ENCODE measurements around the gene MKS1. TPM values are rescaled to one million over a fixed set of nuclear protein-coding genes. Genes with fewer than 3 reads are reported as not detected.

The MKS1 gene
- total and polyA plus RNA-seq, 11 donors: 3.3 to 15.1 (median 6.4) TPM

DNA sequence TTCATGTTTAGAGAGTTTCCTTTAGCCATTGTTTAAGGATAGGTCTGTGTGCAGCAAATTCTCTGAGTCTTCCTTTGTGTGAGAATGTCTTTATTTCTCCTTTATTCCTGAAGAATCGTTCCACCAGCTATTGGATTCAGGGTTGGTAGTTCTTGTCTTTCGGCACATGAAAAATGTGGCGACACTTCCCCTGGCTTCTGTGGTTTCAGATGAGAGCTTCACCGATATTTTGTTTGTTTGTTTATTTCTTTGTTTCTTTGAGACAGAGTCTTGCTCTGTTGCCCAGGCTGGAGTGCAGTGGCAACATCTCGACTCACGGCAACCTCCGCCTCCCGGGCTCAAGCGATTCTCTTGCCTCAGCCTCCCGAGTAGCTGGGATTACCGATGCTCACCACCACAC, 43.1 kb upstream of the MKS1 start:
- Histone ChIP-seq H3K27me3 (peaks cover 0 to 83% (median 17%) of the 10 kb centered on the region in 9 donors), H3K27ac (no peak overlapping the region), H3K9me3 (no peaks in the 10 kb centered on the region), H3K36me3 (no peaks in the 10 kb centered on the region), H3K4me3 (no peak overlapping the region), H3K4me1 (no peaks in the 10 kb centered on the region)
- WGBS, 4 donors: 87 to 90% (median 89%) methylated on average over 11 of the region's 11 CpGs
- ATAC-seq (no peak), DNase-seq (peak in 1 of 5 donors; percentile 5)
- no peak for TF ChIP-seq POLR2A (IDR thresholded peaks at IDR 0.05)
- TF ChIP-seq, protein P1, sequence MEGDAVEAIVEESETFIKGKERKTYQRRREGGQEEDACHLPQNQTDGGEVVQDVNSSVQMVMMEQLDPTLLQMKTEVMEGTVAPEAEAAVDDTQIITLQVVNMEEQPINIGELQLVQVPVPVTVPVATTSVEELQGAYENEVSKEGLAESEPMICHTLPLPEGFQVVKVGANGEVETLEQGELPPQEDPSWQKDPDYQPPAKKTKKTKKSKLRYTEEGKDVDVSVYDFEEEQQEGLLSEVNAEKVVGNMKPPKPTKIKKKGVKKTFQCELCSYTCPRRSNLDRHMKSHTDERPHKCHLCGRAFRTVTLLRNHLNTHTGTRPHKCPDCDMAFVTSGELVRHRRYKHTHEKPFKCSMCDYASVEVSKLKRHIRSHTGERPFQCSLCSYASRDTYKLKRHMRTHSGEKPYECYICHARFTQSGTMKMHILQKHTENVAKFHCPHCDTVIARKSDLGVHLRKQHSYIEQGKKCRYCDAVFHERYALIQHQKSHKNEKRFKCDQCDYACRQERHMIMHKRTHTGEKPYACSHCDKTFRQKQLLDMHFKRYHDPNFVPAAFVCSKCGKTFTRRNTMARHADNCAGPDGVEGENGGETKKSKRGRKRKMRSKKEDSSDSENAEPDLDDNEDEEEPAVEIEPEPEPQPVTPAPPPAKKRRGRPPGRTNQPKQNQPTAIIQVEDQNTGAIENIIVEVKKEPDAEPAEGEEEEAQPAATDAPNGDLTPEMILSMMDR (IDR thresholded peaks at IDR 0.05): no peak
- intact Hi-C loops (cut with DNase I): no loop called here

DNA sequence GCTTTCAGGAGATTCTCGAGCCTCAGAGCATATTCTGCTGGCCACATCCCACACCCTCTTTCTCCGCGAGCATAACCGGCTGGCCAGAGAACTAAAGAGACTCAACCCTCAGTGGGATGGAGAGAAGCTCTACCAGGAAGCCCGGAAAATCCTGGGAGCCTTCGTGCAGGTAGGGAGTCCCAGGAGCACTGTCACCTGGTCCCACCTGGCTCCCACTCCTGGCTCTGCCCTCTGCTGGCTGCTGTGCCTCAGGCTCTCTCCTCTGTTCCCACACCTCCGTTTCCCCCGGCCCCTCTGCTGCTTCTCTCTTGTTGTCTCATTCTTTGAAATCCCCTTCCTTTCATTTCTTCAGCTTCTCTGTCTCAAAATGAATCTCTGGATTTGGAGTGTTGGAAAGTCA, 35.7 kb upstream of the MKS1 start:
- Histone ChIP-seq H3K27ac (no peak overlapping the region), H3K36me3 (no peaks in the 10 kb centered on the region), H3K27me3 (peaks cover under 1 to 74% (median 20%) of the 10 kb centered on the region in 9 donors), H3K4me3 (no peak overlapping the region), H3K9me3 (no peaks in the 10 kb centered on the region), H3K4me1 (peaks cover 0 to 3% (median 0%) of the 10 kb centered on the region in 12 donors)
- DNase-seq: no peak
- intact Hi-C loops (cut with DNase I): loop anchor here in 2 of 10 donors (5.0 to 10.0 kb wide), 2 partner anchors 190 to 192 kb away; no protein-coding TSS in a partner anchor
- ATAC-seq: no peak
- TF ChIP-seq, protein P1 (IDR thresholded peaks at IDR 0.05): no peak
- no peak for TF ChIP-seq POLR2A (IDR thresholded peaks at IDR 0.05)
- 12 to 28% (median 25%) methylated on average over 6 to 8 of the region's 8 CpGs for WGBS, 4 donors

DNA sequence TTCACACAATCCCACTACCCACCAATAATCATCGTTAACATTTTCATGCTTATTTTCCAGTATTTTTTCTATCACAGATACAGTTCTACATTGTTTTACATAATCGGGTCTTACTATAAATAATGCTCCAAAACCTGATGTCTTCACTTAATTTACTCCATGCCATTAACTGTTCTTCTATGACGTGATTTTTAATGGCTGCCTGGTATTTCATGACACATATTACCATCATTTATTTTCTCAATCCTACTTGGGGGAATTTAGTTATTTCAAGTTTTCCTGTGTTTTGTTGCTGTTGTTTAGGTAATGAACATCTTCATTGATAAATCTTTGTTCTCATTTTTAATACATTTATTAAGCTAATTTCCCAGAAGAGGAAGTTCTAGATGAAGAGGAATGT, 34.0 kb upstream of the MKS1 start:
- Histone ChIP-seq H3K27ac (no peak overlapping the region), H3K4me1 (peaks cover 4 to 11% (median 6%) of the 10 kb centered on the region in 12 donors), H3K9me3 (no peaks in the 10 kb centered on the region), H3K27me3 (peaks cover 9 to 78% (median 29%) of the 10 kb centered on the region in 9 donors), H3K4me3 (no peak overlapping the region), H3K36me3 (no peaks in the 10 kb centered on the region)
- DNase-seq (no peak), ATAC-seq (no peak)
- 76 to 84% (median 83%) methylated on average over 3 of the region's 3 CpGs for WGBS, 4 donors
- TF ChIP-seq, protein P1 (IDR thresholded peaks at IDR 0.05): no peak
- no peak for TF ChIP-seq POLR2A (IDR thresholded peaks at IDR 0.05)
- intact Hi-C loops (cut with DNase I): loop anchor here in 2 of 10 donors (5.0 to 10.0 kb wide), 2 partner anchors 192 to 194 kb away; no protein-coding TSS in a partner anchor

DNA sequence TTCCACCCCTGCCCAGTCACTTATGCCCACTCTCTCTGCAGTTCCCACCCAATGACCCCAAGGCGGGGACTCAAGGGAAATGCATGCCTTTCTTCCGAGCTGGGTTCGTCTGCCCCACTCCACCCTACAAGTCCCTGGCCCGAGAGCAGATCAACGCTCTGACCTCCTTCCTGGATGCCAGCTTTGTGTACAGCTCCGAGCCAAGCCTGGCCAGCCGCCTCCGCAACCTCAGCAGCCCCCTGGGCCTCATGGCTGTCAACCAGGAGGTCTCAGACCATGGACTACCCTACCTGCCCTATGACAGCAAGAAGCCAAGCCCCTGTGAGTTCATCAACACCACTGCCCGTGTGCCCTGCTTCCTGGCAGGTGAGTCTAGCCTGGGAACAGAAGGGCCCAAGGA, 33.1 kb upstream of the MKS1 start:
- TF ChIP-seq POLR2A (IDR thresholded peaks at IDR 0.05): no peak
- TF ChIP-seq, protein P1 (IDR thresholded peaks at IDR 0.05): no peak
- DNase-seq: no peak

More for the DNA sequence above, 33.1 kb upstream of the MKS1 start:
- H3K4me1 ChIP-seq: peaks cover 4 to 11% (median 6%) of the 10 kb centered on the region in 12 donors
- ATAC-seq: no peak
- H3K27ac ChIP-seq: no peak overlapping the region
- H3K4me3 ChIP-seq: no peak overlapping the region
- intact Hi-C loops (cut with DNase I): loop anchor here in 2 of 10 donors (5.0 to 10.0 kb wide), 2 partner anchors 193 to 195 kb away; no protein-coding TSS in a partner anchor
- H3K9me3 ChIP-seq: no peaks in the 10 kb centered on the region
- H3K27me3 ChIP-seq: peaks cover 9 to 71% (median 29%) of the 10 kb centered on the region in 9 donors
- 60 to 71% (median 62%) methylated on average over 9 of the region's 9 CpGs for WGBS, 4 donors
- H3K36me3 ChIP-seq: no peaks in the 10 kb centered on the region
